C4-2B (cell line): ENCODE data around the gene METTL21C.

ENCODE experiments used
- CTCF ChIP-seq: fragments of 450-650 bp; conservative IDR thresholded peaks from 2 replicates; pipeline ENCODE4 v1.5.1; 2017; ENCODE audit warnings: mild to moderate bottlenecking
- ZFX ChIP-seq: fragments of 450-650 bp; IDR thresholded peaks from 2 replicates; pipeline ENCODE4 v1.6.1; 2017

GRCh38 chr13:102667023-102667422 is 27.8 kb downstream of the METTL21C start:
- TF ChIP-seq CTCF (no peak), ZFX (no peak)
